Measurements from ENCODE around the gene PGBD5.

The PGBD5 gene

GRCh38 chr1:230396966-230397365, 29.2 kb downstream of the PGBD5 start:
- no peak for DNase-seq (ENCODE audit: low read depth)

- DNase-seq (ENCODE audit: low read depth) = no peak
These were observed 30.2 kb downstream of the PGBD5 start for GRCh38 chr1:230395932-230396331.

- no peak for DNase-seq (ENCODE audit: low read depth)
These were observed 31.4 kb downstream of the PGBD5 start for GRCh38 chr1:230394741-230395140.

DNA sequence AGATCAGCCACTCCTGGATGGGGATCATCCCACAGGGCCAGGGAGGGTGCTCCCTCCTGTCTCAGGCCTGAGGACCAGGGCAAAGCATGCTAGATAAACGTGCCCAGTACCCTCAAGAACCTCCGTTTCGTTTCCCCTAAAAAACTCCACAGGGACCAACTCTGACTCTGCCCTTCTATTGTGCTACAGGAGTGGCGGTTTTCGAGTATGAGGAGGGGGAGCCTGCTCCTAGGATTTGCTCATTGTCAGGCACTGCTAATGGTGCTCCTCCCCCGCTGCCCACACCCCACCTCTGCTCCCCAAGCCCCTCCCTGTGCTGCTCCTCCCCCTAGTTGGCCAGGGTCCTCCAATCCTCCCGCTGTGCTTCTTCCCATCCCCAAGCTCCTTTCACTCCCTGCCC, 32.0 kb downstream of the PGBD5 start:
- no peak for DNase-seq (ENCODE audit: low read depth)

DNA sequence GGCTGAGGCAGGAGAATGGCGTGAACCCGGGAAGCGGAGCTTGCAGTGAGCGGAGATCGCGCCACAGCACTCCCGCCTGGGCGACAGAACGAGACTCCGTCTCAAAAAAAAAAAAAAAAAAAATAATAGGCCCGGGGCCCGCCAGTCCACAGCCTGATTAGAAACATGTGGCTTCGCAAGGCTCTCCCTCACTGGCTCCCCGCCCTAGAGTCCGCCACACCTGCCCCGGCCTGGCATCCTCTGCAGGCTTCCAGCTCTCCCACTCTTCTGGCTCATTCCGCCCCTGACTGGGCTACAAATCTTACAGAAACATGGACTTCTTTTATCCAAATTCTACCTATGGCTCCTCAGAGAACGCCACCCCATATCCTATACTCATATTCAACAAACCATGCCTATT, 32.4 kb downstream of the PGBD5 start:
- no peak for DNase-seq (ENCODE audit: low read depth)

DNA sequence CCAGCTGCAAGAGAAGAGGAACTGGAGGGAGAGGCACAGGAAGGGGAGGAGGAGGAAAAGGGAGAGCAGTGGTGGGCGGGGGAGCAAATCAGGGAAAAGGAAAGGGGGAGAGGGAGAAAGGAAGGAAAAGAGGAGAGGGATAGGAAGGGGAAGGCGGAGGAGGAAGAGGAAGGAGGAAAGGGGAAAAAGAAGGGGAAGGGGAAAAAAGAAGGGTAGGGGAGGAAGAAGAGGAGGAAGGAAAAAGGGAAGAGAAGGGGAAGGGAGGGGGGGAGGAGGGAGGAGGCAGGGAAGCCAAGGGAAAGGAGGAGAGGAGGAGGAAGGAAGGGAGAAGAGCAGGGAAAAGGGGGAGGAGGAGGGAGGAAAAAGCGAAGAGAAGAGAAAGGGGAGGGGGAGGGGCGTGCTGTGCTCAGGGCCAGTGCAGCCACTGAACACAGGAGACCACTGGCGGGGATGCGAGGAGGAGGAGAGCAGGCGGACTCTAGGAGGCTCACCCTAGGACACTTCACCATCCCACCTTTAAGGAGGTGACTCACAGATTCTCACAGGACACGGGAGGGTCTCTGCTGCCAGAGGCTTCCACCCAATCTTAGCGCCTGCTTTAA, 33.1 kb downstream of the PGBD5 start:
- no peak for DNase-seq (ENCODE audit: low read depth)

DNA sequence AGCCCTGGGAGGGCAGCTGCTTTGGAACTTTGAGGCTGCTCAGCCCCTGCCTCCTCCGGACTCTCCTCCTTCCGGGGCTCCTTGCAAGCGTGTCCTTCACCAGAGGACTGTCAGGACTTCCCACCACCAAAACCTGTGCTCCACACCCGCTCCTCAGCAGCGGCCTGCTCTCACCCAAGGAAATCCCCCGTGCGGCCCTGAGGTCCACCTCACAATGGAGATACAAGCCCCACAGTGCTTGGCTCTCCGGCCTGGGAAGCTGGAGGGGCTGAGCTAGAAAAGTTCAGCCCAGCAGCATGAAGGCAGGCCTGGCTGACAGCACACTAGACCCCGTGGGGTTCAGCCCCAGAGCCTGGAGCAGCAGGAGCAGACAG, 33.6 kb downstream of the PGBD5 start:
- DNase-seq (ENCODE audit: low read depth) = no peak

GRCh38 chr1:230391776-230392535, 34.2 kb downstream of the PGBD5 start:
- no peak for DNase-seq (ENCODE audit: low read depth)

DNA sequence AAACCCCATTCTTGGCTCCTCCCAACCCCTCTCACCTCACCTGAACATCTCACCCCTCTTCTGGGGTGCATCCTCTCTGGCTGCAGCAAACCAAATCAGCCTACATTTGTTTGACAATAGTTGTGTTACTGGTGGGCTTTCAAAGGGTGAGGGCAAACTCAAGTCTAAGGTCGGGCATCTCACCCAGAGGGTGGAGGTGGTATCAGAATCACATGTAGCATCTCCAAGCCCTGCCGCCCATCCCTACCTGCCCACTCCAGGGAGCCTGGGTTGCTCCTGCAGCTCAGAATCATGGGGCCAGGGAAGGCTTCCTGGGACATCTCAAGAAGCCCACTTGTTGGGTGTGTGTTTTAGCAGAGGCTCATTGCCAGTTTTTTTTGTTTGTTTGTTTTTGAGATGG, 35.8 kb downstream of the PGBD5 start:
- DNase-seq (ENCODE audit: low read depth) = no peak

DNA sequence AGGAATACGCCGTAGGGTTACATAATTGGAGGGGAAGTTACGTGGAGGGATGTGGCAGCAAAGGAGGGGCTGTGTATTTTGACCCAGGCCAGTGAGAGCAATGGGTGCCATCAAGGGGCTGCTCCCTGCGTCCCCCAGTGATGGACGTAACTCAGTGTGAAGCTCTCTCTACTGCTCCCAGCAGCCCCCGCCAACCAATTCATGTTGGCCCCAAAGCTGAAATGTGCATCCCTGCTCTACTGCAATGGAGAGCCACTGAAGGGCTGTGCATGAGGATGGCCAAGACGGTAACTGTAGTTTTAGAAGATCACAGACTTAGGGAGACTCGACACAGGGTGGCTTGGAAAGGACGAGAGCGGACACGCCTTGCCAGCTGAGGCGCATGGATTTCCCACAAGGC, 38.3 kb downstream of the PGBD5 start:
- DNase-seq (ENCODE audit: low read depth) = no peak

GRCh38 chr1:230387296-230387695, 38.8 kb downstream of the PGBD5 start:
- no peak for DNase-seq (ENCODE audit: low read depth)

DNA sequence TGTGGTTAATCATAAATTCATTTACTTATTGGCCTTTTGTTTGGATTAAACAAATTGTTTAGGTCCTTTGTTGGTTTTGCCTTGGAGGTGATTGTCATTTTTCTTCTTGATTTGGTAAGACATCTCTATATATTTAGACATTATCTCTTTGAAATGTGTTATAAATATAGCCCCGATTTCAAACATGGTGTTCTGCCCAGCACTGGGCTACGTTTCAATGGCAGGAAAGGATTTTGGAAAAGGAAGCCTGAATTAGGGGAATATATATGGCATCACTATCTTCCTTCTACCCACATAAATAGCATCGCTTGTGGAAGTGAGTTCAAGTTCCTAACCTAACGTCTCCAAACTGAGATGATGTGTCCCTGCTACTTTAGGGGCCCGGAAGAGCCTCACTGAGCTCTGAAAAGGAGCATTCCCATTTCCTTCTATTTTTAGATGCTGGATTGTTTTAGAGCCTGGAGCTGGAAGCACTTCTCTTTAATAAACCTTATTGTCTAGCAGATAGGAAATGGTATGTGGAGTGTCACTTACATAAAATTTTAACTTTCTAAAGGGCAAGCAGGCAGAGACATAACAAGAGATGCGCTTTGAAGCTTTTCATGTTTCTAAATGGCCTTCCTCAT, 39.4 kb downstream of the PGBD5 start:
- no peak for DNase-seq (ENCODE audit: low read depth)

- no peak for DNase-seq (ENCODE audit: low read depth)
These were observed 40.2 kb downstream of the PGBD5 start for GRCh38 chr1:230385930-230386329.

GRCh38 chr1:230385158-230385450, 41.0 kb downstream of the PGBD5 start:
- no peak for DNase-seq (ENCODE audit: low read depth)

- DNase-seq (ENCODE audit: low read depth) = no peak
These were observed 41.6 kb downstream of the PGBD5 start for GRCh38 chr1:230384380-230385157.

- no peak for DNase-seq (ENCODE audit: low read depth)
These were observed 42.7 kb downstream of the PGBD5 start for GRCh38 chr1:230383425-230383824.

DNA sequence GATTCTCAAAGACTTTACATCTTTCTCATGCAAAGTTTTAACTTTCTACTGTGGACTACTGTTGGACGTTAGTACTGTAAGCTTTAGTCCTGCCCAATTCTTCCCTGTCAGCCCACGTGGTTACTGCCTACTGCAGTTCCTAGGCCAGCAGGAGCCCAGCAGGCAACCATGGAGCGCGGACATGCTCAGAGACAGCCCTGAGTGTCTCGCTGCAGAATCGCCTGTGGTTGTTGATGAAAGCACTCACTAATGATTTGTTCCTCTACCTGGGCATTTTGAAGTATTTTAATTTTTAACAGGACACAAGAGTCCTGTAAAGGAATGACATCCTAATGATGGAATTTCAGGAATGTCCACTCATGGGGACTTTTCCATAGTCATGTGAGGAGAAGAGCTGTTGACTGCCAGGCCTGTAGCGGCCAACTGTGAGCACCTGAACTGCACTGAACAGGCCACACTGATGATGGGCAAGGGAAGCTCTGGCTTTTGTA, 44.1 kb downstream of the PGBD5 start:
- DNase-seq (ENCODE audit: low read depth) = no peak

GRCh38 chr1:230381585-230381984, 44.5 kb downstream of the PGBD5 start:
- DNase-seq (ENCODE audit: low read depth) = no peak

DNA sequence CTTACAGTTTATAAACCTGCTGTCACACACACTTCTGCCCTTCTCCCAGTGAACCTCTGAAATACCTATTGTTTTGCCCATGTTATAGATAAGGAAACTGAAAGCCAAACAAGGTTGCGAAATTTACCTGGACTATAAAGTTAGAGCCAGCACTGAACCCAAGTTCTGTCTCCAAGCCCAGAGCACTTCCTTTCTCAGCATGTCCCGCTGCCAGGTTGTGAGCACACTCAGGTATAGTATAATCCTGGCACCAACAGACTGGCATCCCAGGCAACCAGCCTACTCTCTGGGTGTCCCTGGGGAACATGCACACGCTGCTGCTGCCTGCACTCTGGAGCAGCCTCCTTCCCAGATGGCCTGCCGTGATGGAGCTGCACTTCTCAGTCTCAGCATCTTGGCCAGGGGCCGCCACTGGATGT, 45.1 kb downstream of the PGBD5 start:
- DNase-seq (ENCODE audit: low read depth) = no peak

DNA sequence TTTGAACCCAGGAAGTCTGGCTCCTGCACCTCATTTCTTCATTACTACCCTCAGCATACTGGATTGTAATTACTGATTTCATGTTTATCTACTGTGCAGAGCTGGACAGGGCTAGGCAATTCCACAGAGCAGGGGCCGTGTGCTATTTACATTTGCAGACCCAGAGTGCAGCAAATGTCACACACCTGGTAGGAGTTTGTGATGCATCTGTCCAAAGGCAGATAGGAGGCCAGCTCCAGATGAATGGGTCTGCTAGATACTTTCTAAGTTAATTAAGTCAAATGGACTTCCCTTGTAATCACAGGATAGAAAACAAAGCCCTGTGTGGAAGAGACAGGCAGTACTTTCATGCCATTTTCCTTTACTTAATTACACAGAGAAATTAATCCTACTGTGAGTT, 46.2 kb downstream of the PGBD5 start:
- DNase-seq (ENCODE audit: low read depth) = no peak

DNA sequence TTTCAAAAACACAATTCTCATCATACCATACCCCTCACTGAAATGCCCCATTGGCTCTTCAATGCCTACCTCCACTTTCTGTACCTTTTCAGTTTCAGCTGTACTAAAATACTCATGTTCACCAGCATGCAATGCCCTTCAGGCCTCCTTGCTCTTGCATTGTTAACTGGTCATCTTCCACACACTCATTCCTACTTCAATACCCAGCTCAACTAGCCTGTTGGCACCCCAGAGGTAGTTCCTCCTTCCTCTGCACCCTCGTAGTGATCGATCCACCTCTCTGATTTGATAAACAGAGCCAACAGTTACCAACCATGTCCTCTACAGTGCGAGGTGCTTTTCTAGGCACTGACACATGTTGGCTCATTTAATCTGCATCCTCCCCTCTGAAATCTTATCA, 46.7 kb downstream of the PGBD5 start:
- no peak for DNase-seq (ENCODE audit: low read depth)

DNA sequence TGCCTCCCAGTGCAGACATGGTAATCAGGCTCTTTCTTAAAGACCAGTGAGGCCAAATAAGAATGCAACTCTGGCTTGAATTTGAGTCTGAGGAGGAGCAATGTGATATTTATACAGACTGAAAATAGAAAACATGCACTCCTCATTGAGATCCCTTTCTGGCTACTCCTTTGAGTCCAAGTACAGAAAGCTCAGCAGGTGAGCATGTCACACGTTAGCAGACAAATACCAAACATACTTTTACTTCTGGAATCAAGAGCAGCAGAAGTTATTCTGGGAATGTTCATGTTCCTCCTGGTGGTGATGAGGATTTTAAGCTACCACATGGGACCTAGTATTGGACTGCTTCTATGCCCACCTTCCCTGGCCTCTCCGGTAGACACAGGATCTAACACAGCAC, 48.3 kb downstream of the PGBD5 start:
- no peak for DNase-seq (ENCODE audit: low read depth)

DNA sequence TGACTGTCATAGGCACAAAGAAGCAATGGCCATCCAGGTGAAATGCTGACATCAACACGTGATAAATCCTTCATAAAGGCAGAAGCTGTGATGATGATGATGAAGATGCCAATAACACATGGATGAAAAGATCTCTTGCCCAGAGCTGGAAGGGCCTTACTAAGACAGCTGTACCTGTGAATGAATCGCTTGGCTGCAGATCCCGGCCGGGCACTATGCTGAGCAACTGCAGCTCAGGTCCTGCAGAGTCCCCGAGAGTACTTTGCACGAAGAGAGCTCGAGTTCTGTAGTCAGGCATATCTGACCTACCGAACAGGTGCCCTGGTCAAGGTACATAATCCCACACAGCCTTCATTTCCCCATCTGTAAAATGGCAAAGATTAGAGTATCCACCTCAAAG, 48.8 kb downstream of the PGBD5 start:
- no peak for DNase-seq (ENCODE audit: low read depth)

Data from stimulated activated CD4-positive, alpha-beta T cell treated with anti-CD3 and anti-CD28 coated beads, Interleukin-2, amount 100 ng/mL, for 4 hours (primary cell).